ENCODE results near the gene NBPF1.
"Not testable (repeated sequence)": the region's sequence is repeated elsewhere in the genome, so short reads cannot be mapped to it uniquely, and the experiment has no call there.

The NBPF1 gene

GRCh38 chr1:16632044-16632850, 18.9 kb upstream of the NBPF1 start:
- DNase-seq (ENCODE audit: low read depth); H3K4me3 ChIP-seq (ENCODE audit: control insufficient read depth, low read depth, low read length): not testable (repeated sequence)

GRCh38 chr1:16631248-16632043, 18.1 kb upstream of the NBPF1 start:
- no peak for DNase-seq (ENCODE audit: low read depth)
- TF ChIP-seq CTCF (IDR thresholded peaks at IDR 0.05; ENCODE audit: control insufficient read depth, insufficient read depth, low read depth, low read length, missing control alignments), result no peak
- no peak overlapping the region for H3K4me3 ChIP-seq (ENCODE audit: control insufficient read depth, low read depth, low read length)

- DNase-seq (ENCODE audit: low read depth), result no peak
- H3K4me3 ChIP-seq (ENCODE audit: control insufficient read depth, low read depth, low read length), result no peak overlapping the region
- no peak for TF ChIP-seq CTCF (IDR thresholded peaks at IDR 0.05; ENCODE audit: control insufficient read depth, insufficient read depth, low read depth, low read length, missing control alignments)
Observed at GRCh38 chr1:16630661-16631247, 17.4 kb upstream of the NBPF1 start.

- not testable (repeated sequence) for DNase-seq (ENCODE audit: low read depth); H3K4me3 ChIP-seq (ENCODE audit: control insufficient read depth, low read depth, low read length)
Observed at GRCh38 chr1:16629916-16630530, 16.7 kb upstream of the NBPF1 start.

- H3K4me3 ChIP-seq (ENCODE audit: control insufficient read depth, low read depth, low read length), result no peak overlapping the region
- no peak for DNase-seq (ENCODE audit: low read depth)
- TF ChIP-seq CTCF (IDR thresholded peaks at IDR 0.05; ENCODE audit: control insufficient read depth, insufficient read depth, low read depth, low read length, missing control alignments), result no peak
Observed at GRCh38 chr1:16628361-16629111, 15.2 kb upstream of the NBPF1 start.

- not testable (repeated sequence) for DNase-seq (ENCODE audit: low read depth); H3K4me3 ChIP-seq (ENCODE audit: control insufficient read depth, low read depth, low read length)
Observed at GRCh38 chr1:16626409-16626983, 13.1 kb upstream of the NBPF1 start.

GRCh38 chr1:16625497-16626408, 12.4 kb upstream of the NBPF1 start:
- H3K4me3 ChIP-seq (ENCODE audit: control insufficient read depth, low read depth, low read length), result no peak overlapping the region
- no peak for DNase-seq (ENCODE audit: low read depth)
- no peak for TF ChIP-seq CTCF (IDR thresholded peaks at IDR 0.05; ENCODE audit: control insufficient read depth, insufficient read depth, low read depth, low read length, missing control alignments)
